Measurements from ENCODE around the gene IGSF9.
"Not testable (repeated sequence)": the region's sequence is repeated elsewhere in the genome, so short reads cannot be mapped to it uniquely, and the experiment has no call there.

IGSF9 gene

DNA sequence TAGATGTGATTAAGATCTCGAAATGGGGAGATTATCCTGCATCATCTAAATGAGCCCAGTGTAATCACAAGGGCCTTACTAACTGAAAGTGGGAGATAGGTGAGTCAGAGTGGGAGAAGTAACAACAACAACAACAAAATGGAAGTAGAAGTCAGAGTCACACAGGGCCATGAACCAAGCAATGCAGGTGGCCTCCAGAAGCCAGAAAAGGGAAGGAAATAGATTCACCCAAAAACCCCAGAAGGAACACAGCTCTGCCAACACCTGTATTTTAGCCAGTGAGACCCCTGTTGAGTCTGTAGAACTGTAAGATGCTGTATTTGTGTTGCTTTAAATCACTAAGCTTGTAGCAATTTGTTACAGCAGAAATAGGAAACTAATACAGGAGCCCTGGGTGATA lies 24.2 kb downstream of the IGSF9 start:
- DNase-seq (ENCODE audit: low read depth): no peak

DNA sequence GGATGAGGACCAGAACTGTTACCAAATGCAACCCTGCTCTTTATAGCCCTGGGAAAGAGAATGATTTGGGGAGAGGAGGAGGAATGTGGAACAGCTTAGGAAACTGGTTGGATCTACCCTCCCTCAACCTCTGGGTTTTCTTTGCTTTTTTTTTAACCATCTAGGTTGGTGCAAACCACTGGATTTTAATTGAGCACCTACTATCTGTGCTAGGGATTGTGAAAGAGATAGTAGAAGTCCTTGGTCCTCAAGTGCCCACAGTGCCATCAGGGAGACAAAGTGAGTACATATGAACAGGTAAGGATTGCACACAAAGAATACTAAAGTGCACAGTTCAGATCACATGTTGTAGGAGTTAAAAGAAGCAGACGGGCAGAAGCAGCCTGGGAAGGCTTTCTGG lies 24.8 kb downstream of the IGSF9 start:
- no peak for DNase-seq (ENCODE audit: low read depth)

DNA sequence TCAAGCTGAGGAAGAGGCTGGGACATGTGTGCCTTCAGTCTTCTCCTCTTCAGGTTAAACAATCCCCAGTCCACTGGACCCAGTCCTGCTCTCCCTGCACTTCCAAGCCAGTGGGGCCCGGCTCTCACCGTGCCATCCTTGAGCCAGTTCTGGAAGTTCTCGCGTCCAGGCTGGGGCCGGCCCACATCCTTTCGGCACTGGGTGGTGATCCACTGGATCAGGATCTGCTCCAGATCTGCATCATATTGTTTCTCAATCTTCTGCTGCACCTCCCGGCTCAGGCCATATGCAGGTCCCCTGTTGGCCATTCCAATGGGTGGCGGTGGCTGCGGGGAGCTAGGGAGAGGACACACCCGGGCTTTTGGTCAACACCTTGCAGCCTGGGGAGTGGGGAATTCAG lies 25.2 kb downstream of the IGSF9 start:
- DNase-seq (ENCODE audit: low read depth): no peak

DNA sequence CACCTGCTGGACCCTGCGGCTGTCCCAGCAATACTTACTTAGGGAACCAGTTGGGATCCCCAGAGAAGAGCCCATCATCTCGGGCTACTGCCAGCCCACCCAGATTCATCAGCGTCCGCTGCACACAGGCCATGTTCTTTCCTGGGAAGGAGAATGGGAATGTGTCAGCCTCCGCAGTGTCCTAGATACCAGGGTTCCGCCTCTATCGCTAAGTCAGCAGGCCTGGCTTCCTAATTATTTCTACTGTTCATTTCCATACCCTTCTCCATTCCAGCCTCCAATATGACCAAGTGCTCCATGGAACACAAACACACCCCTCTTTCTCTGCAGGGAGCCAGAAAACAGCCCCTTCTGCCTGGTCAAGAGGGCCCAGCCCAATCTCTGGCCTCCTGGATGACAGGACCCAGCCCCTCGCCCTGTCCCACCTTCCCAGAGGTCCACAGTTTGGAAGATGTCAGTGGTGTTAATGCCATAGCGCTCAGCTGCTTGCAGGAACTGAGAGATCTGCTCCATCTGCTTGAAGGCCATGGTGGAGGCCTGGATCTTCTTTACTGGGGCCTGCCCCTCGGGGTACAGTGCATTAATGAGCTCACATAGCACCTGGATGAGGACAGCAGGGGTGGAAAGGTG lies 26.1 kb downstream of the IGSF9 start:
- DNase-seq (ENCODE audit: low read depth): no peak

DNA sequence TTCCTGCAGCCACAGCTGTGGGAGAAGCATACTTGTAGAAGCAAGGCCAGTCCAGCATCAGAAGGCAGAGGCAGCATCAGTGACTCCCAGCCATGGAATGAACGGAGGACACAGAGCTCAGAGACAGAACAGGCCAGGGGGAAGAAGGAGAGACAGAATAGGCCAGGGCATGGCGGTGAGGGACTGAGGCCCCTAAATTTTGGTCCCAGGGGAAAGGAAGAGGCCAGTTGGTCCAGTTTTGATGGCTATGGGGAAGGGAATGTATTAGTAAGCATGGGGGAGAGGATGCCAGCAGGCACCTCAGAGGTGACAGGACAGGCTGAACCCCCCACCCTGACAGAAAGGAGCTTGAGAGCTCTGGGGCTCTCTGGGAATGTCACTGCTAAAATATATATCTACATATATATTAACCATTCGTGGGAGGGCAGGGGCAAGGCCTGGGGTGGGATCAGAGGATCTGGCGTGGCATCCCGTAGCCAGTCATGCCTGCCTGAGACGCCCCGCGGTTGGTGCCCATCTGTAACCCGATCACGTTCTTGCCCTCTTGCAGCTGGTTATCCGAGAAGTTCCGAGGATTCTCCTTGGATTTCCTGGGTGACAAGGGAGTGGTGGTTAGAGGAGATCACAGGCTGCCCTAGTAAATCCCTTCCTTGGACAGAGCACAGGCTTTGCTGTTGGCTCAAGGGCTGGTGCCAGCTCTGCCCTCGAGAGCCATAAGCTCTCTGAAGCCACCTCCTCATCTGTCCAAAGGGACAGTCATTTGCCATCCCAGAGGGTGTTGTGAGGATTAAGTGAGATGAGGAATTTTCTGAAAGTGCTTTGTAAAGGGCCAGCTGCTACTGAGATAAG lies 26.8 kb downstream of the IGSF9 start:
- DNase-seq (ENCODE audit: low read depth): no peak

DNA sequence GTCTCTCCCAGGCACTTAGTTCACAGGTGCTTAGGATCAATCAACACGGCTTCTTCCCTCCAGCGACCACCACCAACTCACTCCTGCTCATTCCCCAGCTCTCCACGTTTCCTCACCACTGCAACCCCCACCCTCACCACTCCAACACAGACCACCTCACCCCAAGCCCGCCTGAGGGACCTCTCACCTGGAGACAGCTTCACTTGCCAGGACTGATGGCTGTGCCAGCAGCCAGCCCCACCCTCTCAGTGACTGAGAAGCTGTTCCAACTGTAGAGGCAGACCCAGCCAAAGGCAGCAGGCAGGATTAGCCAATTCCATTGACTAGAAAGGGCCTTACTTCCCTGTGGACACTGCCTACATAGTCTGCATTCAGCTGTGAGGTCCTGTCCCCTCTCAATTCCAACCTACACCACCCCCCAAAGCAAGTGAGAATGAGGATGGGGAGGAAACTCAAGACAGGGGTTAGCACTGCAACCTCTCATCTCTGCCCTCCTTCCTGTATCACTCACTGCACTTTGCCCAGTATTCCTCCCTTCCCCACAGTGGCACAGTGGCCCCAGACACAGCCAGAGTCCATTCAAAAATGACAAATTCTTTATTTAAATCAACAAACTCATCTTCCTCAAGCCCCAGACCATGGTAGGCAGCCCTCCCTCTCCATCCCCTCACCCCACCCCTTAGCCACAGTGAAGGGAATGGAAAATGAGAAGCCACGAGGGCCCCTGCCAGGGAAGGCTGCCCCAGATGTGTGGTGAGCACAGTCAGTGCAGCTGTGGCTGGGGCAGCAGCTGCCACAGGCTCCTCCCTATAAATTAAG lies 27.7 kb downstream of the IGSF9 start:
- DNase-seq (ENCODE audit: low read depth): no peak

DNA sequence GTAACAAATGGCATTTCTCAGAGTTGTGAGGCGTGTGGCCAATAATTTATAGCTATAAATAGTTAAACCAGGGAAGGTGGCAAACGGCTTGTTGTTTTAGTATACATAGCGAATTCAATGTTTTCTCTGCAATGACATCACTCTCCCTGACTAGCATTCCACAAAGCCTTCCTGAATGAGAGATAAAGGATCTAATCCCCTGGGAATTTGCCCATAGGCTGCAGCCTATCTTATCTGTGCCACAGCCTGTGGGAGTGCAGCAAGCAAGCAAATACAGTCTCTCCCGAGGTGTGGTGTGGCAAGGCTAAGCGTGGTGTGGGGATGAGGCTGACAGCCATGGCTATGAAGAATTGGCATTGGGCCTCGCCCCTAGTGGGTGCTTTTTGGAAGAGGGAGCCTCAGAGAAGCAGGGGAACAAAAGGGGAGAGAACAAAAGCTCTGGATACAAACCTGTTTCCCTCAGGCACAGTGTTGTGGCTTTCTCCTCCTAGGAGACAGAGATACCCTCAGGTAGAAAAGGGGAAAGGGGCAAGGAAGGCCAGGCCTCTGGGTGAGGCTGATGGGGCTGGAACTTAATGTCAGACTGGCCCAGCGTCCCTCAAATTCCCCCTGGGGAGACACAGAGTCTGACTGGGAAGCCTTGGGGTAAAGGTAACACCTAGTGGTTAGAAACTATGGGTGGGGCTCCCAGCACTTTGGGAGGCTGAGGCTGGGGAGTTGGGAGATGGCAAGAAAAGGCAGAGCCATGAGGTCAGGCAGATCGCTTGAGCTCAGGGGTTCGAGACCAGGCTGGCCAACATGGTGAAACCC lies 29.0 kb downstream of the IGSF9 start:
- no peak for DNase-seq (ENCODE audit: low read depth)

DNA sequence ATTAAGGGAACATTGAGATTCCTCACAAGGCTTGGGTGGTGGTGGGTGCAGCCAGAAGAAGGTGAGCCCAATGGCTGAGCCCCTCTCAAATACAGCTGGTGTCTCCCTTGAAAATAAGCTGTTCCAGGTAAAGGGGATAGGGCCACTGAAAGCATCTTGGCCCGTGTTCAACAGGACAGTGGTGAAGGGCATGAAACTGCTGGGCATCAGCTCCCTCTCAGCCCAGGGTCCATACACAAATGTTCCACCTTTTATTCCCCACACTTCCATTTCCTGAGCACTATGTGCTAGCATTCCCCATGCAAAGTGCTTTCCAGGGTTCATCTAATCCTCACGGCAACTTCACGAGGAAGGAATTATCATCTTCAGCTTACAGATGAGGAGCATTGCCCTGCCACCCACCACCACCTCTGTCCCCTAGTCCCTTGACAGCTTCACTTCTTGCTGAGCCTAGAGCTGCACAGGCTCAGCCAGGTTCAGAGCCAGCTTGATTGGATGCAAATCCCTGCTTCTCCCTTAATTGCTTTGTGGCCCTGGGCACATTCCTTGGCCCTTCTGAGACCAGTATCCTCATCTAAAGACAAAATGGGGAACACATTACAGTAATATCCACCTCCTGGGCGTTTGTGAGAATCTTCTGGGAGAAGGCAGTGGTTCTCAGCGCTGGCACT lies 29.7 kb downstream of the IGSF9 start:
- no peak for DNase-seq (ENCODE audit: low read depth)

DNA sequence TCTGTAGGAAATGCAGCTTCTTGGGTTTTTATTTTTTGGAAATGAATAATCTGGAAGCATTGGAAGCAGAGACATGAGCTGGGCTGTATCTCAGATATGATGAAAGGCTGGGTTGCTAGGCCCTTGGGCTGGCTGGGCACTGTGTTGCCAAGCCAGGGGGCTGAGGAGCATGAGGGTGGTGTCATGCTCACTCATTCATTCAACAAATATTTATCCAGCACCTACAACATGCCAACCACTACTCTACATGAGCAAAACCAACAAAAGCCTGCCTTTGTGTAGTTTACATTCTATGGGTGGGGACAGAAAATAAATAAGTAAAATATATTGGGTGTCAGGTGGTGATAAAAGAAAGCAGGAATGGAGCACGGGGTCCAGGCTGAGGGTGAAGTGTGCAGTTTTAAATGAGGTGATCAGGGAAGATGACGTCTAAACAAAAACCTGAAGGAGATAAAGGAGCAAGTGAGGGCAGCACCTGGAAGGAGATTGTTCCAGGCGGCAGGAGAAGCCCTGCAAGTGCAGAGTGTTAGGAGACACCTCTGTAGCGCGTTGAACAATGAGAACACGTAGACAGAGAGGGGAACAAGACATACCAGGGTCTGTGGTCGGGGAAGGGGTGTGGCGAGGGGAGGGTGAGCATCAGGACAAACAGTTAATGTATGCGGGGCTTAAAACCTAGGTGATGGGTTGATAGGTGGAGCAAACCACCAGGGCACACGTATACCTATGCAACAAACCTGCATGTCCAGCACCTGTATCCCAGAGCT lies 31.0 kb downstream of the IGSF9 start:
- no peak for DNase-seq (ENCODE audit: low read depth)

DNA sequence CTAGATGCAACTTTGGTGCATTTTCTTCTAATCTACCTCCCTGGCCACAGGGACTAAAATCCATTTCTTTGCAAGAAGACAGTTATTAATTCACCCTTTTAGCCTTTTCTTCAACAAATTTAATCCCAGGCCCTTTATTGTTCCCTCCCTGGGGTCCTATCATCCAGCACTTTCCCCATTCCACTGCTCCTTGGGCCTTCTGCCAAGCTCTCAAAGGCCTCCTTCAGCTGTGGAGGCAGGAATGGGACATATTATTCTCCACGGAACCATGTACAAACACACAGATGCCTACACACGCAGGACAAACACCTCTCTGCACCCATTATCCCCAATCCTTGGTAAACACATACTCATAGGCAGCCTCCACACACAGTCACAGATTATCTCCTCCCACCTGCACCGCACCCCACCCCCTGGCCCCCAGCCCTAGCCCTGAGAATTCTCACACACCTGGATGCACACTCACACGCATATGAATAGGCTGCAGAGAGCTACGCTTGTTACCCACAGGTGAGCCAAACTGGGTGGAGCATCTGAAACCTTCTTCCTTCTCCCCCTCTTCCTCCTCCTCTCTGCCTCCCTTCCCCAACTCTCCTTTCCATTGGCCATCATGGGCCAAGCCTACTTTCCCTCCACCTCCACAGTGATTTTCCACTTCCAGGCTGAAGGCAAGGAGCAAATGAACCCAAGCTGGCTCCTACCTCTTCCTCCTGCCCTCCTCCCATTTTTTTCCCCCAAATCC lies 31.8 kb downstream of the IGSF9 start:
- no peak for DNase-seq (ENCODE audit: low read depth)

DNA sequence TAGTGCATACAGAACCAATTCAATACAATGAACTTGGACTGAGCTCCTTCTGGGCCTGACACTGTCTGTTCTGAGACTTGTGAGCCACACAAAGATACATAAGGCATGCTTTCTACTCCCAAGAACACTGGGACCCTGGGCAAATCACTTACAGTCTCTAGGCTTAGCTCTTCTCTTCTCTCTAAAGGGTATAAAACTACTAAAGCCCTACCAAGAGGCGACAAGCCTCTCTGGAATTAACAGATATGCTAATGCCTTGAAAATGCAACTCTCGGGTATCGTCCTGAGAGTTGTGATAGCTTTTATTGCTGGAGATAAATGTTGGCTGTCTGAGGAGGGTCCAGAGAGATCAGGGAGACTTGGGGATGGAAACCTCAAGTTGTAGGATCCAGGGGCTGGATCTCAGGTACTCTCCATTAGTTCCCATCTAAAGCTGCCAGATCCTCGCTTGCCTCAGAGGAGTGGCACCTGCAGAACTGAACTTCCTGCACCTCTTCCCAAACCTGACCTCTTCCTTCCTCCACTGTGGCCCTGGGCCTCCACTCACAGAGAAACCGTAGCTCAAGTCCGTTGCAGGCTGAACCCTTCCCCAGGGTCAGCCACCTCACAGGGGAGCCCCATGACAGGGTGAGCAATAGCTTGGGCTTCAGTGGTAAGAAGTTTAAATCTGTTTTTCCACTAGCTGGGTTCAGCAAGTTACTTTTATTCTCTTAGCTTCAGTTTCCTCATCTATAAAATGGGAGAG lies 33.9 kb downstream of the IGSF9 start:
- no peak for DNase-seq (ENCODE audit: low read depth)

DNA sequence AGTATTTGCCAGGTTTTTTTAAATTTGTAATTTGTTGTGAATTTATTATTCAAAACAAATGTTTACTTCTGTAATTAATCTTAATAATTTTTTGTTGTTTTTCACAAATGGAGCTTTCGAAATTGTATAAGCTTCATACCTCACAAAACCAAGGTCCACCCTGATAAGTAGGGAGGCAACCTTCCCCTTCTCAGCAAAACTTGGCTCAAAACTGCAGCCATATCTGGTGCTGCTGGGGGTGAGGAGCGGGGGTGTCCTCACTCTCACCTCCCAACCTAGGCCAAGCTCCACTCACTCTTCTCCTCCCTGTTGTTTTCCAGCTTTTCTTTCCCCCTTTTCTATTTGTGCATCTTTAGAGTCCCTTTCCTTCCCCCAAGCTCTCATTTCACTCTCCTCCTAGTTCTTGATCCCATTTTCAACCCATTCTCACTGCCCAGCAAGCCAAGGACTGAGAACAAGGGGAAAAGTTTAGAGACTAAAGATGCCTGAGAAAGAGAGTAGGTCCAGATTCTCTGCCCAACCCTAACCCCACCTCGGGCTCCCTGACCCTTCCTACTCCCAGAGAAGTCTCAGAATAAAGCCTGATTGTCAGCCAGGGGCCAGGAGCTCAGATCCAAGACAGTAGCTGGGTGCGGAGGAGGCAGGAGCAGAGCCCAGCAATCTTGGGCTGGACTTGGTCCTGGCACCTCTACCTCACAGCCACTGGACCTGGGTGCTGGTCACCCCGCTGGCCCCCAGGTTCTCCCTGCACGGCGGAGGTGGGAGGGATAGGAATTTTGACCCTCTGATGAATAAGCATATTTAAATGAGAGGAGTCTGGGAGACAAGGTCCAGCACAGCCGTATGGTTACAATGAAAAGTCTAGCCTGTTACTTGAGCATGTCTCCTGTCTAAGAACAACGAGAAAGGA lies 37.1 kb downstream of the IGSF9 start:
- DNase-seq (ENCODE audit: low read depth): no peak

DNA sequence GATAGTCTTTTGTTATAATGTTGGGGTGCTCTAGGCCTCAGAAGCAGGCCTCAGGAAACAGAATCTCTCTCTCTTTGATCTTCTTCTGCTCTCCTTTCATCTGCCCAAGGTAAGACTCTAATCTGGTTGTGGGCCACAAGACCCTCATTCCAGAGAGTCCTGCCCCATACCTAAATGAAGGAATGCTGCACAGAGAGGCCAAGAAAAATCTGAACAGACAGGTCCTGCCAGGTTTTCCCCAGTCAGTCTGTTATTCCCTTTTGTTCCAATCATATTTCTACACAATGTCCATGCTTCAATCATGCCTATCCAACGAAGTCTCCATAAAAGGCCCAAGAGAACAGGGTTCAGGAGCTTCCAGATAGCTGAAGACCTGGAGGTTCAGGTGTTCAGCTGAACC lies 38.5 kb downstream of the IGSF9 start:
- no peak for DNase-seq (ENCODE audit: low read depth)

DNA sequence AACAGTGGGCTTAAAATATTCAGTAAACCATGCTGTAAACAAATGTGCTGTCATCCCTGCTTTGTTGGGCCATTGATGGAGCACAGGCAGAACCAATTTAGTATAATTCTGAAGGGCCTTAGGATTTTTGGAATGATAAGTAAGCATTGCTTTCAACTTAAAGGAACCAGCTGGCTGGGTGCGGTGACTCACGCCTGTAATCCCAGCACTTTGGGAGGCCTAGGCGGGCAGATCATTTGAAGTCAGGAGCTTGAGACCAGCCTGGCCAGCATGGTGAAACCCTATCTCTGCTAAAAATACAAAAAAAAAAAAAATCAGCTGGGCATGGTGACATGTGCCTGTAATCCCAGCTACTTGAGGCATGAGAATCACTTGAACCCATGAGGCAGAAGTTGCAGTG lies 41.4 kb downstream of the IGSF9 start:
- DNase-seq (ENCODE audit: low read depth): not testable (repeated sequence)

DNA sequence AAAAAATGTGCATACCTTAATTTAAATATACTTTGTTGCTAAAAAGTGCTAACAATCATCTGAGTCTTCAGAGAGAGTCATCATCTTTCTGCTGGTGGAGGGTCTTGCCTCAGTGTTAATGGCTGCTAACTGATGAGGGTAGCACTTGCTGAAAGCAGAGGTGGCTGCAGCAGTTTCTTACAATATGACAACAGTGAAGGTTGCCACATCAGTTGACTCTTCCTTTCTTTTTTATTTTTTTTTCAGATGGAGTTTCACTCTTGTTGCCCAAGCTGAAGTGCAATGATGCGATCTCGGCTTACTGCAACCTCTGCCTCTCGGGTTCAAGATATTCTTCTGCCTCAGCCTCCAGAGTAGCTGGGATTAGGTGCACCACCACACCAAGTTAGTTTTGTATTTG lies 42.9 kb downstream of the IGSF9 start:
- DNase-seq (ENCODE audit: low read depth): no peak

DNA sequence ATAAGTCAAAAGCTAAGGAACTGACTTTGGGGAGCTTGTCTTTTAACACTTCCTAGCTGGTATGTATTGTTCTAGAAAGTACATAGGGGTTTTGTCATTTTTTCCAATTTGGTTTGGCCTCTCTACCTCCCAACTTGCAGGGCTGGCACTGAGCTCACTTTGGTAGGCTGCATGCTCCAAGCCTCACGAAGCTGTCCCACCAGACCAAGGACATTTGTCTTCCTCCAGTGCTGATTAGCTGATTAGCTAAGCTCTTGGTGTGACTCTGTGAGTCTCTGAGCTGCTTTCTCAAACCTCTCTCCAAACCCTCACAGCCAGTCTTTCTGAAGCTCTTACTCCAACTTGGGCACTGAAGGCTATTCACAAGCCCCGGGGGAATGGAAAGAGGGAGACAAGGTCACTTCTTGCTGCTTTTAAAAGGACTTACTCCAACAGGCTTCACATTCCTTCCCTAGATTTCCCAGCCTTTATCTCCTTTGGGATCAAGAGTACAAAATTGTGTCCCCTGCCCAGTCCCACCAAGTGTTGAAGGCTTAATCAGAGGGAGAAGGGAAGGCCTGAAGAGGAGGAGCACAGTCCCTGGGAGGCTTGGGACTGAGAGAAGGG lies 44.6 kb downstream of the IGSF9 start:
- no peak for DNase-seq (ENCODE audit: low read depth)

DNA sequence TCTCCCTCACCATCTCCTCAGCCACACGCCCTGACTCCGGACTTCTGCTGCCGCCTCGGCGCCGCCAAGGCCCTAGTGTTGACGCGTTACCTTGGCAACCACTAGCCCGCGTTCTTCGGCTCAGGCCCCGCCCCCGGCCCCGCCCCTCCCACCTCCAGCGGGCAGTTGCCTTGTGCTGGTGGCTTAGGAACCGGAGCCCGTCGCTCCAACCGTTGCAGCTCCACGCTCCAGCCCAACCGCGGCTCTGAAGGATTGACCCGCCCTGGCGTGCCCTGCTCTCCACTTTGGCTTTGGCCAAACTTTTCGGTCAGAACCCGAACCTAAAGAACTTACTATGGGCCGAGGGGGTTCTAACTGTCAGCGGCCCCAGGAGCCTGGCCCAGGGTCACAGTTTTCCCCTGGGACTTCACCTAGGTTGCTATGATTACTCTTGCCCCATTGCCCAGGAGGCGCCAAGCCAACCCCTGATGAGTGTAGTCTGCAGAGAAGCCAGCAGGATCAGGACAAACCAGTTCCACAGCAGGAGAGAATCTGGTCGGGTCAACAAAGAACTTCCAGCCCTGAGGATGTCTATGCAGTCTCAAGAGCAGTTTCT lies 45.2 kb downstream of the IGSF9 start, which contains the start of gene CFAP45:
CFAP45 (minus strand) TSS at position 80 of the 595 bp plus-strand sequence; CDS start at position 13, 67 bp downstream.
- DNase-seq (ENCODE audit: low read depth): no peak

Measured in T follicular helper cell (primary cell).